ENCODE measurements around the gene SCAF4.
A peak's percentile ranks its signal among the peaks of the same experiment; 100 is the strongest.
"Not testable (repeated sequence)": the region's sequence is repeated elsewhere in the genome, so short reads cannot be mapped to it uniquely, and the experiment has no call there.

The SCAF4 gene

GRCh38 chr21:31641416-31641922, 90.4 kb downstream of the SCAF4 start:
- DNase-seq (ENCODE audit: low spot score) = no peak

DNA sequence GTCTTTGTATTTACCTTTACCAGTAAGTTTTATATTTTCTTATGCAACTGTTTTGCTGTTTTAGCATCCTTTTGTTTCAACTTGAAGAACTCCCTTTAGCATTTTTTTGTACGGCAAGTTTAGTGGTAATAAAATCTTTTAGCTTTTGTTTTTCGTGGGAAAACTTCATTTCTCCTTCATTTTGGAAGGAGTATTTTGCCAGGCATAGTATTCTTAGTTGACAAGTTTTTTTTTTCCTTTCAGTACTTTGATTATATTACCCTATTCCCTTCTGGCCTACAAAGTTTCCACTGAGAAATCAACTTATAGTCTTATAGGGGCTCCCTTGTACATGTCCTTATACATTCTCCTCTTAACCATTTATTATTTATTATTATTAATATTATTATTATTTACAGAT, 95.0 kb downstream of the SCAF4 start:
- DNase-seq (ENCODE audit: low spot score) = no peak

GRCh38 chr21:31634993-31635392, 96.9 kb downstream of the SCAF4 start:
- no peak for DNase-seq (ENCODE audit: low spot score)

DNA sequence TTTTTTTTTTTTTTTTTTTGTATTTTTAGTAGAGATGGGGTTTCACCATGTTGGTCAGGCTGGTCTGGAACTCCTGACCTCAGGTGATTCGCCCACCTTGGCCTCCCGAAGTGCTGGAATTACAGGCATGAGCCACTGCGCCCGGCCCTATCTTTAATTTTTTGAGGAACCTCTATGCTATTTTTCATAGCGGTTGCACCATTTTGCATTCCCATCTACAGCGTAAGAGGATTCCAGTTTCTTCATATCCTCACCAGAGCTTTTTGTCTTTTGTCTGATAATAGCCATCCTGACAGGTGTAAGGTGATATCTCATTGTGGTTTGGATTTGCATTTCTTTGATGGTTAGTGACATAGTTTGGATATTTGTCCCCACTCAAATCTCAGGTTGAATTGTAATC, 100.0 kb downstream of the SCAF4 start:
- not testable (repeated sequence) for DNase-seq (ENCODE audit: low spot score)

GRCh38 chr21:31629972-31630711, 101.8 kb downstream of the SCAF4 start:
- DNase-seq (ENCODE audit: low spot score) = peak; percentile 20

DNA sequence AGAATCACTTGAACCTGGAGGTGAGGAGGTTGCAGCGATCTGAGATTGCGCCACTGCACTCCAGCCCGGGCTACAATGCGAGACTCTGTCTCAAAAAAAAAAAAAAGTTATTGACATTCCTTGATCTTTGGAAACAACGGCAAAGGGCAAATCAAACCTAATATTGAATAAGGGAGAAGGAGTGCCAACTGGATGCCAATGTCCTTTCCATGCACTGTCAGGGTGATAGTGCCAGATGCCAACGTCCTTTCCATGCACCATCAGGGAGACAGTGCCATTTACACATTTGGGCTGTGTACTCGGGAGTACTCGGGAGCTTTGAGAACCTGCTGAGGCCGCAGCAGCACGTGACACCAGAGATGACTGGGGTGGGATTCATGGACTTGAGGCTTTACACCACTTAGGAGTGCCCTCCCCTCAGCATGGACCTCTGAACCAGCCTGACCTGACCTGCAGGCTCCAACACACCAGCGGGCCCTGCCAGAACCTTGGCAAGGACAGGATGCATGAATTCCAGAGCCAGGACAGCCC, 106.9 kb downstream of the SCAF4 start:
- DNase-seq (ENCODE audit: low spot score) = no peak

- no peak for DNase-seq (ENCODE audit: low spot score)
Observed at GRCh38 chr21:31624181-31624580, 107.7 kb downstream of the SCAF4 start.

DNA sequence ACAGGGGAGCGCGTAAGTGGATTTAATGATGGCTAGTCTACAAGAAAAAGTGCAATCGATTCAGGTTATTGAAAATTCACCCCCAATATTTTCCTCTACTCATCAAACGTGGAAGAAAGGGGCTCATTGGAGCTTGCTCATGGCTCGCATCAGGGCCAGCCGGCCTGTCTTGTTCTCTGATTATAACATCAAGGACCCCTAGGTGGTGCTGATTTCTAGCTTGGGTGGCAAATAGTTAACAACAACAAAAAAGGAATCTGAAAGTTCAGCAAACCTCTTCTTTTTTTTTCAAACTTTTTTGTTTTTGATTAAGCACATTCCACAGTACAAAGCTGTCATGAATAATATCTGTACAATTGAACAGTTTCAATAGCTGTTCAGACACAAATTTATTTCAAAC, 108.3 kb downstream of the SCAF4 start:
- DNase-seq (ENCODE audit: low spot score) = no peak

DNA sequence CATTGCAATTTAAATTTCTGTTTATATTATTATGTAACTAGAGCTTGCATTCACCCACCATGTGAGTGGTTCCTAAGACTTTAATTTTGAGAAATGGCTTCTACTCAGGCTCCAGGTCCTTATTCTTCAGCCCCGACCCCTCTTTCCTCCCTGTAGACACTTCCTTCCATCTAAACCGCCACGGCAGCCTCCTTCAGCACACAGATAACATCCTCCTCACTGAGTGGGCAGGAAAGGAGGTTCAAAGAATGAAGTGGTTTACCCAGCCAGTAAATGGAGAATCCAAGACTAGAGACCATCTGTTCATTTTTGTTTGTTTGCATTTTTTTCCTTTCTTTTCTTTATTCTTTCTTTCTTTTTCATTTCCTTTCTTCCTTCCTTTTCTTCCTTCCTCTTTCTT, 109.5 kb downstream of the SCAF4 start:
- DNase-seq (ENCODE audit: low spot score) = no peak
